NCI-H2029 (cell line): ENCODE data around the gene SEMG2.

Experiments
- DNase-seq: peaks from one replicate; lab custom pipeline; 2025; lab: John Stamatoyannopoulos, UW

SEMG2 gene, protein sequence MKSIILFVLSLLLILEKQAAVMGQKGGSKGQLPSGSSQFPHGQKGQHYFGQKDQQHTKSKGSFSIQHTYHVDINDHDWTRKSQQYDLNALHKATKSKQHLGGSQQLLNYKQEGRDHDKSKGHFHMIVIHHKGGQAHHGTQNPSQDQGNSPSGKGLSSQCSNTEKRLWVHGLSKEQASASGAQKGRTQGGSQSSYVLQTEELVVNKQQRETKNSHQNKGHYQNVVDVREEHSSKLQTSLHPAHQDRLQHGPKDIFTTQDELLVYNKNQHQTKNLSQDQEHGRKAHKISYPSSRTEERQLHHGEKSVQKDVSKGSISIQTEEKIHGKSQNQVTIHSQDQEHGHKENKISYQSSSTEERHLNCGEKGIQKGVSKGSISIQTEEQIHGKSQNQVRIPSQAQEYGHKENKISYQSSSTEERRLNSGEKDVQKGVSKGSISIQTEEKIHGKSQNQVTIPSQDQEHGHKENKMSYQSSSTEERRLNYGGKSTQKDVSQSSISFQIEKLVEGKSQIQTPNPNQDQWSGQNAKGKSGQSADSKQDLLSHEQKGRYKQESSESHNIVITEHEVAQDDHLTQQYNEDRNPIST

DNA sequence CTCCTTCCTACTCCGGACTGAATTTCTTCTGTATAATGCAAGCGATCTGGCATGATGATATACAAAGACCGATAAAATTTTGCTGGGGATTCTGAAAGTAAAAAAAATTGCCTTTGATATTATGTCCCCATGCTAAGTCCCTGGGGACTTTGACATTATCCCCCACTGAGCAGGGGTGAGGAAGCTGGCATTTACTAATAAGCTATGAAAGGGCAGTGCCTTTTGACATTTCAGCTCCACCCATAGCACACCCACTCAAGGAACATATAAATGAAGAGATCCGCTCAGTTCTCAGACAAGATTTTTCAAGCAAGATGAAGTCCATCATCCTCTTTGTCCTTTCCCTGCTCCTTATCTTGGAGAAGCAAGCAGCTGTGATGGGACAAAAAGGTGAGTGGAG, at the start of gene SEMG2:
Gene SEMG2 (plus strand): TSS at position 298 of the 400 bp plus-strand sequence. CDS start 17 bp downstream, at position 315.
- no peak for DNase-seq

DNA sequence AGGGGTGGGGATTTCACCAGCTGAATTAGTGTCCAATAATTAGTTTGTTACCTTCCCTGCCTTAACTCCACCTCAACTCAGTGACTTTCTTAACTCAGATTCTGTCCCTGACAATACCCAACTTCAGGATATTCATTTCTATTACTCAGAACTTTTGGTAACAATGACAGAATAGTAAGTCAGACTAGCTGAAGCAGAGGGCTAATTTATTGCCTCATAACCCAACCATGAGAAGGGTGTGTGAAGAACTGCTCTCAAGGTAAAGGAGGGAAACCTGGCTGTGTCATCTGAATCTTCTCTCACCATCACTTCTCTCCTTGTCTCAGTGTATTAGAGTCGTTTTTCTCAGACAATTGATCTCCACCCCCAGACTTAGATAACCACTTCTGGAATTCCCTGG, 47.7 kb upstream of the SEMG2 start:
- no peak for DNase-seq

DNA sequence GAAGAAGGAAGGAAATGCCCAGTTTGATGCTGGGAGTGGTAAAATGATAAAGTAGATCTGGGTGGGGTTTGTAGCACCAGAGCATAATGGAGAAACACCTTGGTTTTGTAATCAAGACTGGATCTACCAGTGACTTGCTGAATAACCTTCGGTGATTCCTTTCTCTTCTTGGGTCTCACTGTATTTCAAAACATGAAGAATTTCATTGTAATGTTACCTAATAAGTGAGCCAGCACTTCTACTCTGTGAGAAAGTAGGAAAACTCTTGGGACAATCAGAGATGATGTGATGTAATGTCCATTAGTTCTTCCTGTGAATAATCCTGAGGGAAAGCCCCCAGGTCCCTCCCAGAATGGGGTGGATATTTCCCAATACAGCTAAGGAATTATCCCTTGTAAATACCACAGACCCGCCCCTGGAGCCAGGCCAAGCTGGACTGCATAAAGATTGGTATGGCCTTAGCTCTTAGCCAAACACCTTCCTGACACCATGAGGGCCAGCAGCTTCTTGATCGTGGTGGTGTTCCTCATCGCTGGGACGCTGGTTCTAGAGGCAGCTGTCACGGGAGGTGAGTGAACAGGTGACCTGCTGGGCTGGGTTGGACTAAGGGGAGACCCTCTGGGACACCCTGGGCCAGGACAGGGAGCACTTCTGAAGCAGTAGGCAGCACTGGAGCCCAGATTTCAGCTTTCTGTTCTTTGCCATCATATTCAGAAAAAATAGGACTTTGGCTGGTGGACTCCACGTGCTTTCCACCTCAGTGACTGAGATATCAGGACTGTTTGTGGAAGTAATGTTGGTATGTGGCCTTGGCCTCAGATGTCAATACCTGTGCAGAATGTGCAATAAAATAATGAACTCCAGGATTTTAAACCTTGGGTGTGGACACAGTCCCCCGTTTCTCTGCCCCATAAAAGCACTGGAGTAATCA, 46.5 kb upstream of the SEMG2 start, which contains the start of gene PI3:
Gene PI3 (plus strand): TSS at position 469 of the 931 bp plus-strand sequence. CDS start 21 bp downstream, at position 490.
- no peak for DNase-seq

DNA sequence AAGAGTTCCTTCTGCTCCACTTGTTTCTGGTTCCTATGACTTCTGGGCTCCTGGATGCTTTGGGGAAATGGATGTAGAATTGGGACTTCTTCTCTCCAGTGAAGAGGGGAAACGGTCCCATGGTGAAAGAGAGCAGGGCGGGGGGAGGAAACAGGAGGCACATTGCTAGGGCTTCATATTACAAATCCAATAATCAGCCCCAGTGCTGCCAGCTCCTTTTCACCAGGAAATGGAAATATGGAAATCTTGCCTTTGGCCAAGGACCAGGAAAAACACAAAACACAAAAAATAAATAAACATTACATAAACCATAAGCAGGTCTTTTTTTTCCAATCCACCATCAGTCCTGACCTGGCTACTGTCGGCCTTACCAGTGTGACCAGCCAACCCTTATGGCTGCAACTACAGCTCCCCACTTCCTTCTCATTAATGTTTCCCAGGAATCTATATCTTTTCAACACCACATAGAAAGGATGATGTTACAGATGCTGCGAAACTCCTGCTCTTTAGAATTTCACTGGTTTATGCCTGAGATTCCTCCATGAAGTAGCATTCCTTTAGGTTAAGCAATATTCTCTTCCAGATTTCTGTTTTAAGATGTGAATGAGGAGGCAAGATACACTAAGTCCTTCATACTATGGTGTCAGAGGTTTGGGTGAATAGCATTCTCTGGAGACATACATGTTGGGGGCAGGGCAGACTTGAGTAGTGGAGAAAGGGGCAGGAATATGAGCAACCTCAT, 44.5 kb upstream of the SEMG2 start:
- DNase-seq = peak; percentile 86

DNA sequence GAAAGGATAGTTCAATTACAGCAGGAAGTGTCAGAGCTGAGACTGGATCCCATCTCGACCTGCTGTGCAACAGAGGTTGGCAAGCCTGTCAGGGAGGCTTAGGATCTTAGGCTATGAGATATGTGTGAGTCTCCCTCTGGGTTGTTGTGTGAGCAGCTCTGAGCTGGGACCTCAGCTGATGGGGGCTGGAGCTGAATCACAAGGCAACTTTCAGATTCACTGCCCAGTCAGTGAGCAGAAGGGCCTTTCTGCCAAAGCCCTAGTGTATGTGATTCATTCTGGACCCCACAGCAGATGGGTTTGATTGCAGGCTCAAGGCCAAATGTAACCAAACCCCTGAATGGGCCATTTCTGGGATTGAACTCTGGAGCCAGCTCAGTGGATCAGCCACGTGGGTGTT, 42.0 kb upstream of the SEMG2 start:
- DNase-seq = no peak

DNA sequence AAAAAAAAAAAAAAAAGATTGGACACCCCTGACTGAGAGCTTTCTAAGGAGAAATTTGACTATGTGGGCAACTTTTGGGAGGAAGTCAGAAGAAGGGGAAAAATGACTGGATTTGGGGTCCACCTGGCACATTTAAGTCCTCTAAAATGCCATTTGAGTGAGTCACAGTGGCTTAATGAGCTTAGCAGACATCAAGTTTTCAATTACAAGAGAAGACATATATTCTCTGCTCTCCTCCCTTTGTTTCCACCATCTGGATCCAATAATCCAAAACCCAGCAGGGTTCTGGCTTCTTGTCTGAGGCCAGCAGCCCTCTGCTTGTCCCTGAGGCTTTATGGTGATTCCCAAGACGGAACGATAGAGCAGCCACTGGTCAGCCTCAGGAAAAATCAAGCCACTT, 39.5 kb upstream of the SEMG2 start:
- DNase-seq = no peak

DNA sequence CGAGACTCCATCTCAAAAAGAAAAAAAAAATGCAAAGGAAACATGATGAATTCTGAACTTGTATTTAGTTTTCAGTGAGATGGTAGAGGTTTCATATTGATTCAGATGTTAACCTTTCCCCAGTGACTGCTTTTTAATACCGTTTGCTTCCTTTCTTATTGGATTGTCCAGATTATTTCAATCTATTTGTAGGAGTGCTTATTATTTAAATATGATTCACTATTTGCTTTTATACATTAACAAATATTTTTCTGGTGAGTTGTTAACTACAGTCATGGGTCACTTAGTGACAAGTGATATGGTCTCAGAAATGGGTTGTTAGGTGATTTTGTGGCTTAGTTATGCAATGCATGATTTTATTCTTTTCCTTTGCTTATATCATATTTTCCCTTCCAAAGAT, 38.1 kb upstream of the SEMG2 start:
- DNase-seq = no peak

DNA sequence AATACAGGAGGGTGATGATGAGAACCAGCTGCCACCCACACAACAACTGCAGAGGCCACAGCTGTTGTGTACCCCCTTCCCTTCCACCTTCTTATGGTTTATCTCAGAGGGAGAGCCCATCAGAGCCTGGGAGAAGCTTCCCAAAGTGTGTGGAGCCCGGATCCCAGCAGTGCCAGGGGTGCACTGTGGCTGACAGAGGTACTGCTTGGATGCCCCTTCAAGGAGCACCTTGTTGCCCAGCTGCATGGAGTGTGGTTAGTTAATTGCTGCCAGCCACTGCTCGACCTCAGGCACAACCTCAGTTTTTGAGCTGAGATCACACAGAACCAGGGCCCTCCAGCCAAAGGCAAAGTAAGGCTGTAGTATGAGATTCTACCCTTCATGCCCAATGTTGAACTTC, 33.5 kb upstream of the SEMG2 start:
- peak; percentile 45 for DNase-seq

DNA sequence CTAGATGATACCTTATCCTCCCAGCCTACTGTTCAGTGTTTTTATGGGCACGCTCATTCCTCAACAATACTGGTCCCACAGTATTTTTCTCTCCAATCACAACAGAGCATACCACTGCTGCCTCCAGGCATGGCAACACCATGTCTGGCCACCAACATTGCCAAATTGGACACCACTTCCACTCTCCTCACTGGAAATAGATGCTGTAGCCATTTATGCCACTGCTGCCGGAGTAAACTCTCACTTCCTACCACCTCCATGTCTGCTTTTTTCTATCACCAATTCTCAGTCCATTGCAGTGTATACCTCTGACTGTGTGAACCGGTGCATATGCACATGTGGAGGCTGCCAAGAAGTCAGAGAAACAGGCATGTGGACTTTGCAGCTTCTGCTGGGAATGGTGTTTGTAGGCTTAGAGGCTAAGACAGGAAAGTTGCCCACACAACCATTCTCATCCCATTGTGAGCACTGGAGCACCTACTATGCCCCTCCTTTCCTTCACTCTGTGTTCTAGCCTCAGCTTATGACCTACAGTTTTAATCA, 32.0 kb upstream of the SEMG2 start:
- DNase-seq = no peak

DNA sequence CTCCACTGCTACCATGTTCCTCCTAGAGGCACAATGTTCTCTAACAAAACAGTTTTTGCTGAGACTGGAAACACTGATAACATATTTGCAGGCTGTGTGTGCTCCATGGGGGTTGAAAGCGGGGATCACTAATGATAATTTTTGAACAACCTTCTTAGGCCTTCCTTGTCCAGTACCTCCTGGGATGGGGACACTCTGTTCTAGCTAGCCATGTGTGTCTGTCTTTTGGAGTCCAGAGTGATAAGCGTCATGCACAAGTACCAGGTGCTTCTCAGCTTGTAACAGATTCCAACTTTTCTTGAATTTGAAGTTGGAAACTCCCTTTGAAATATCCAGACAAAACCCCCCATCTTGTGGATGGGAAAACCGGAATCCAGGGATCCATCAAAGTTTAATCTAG, 31.3 kb upstream of the SEMG2 start:
- no peak for DNase-seq

DNA sequence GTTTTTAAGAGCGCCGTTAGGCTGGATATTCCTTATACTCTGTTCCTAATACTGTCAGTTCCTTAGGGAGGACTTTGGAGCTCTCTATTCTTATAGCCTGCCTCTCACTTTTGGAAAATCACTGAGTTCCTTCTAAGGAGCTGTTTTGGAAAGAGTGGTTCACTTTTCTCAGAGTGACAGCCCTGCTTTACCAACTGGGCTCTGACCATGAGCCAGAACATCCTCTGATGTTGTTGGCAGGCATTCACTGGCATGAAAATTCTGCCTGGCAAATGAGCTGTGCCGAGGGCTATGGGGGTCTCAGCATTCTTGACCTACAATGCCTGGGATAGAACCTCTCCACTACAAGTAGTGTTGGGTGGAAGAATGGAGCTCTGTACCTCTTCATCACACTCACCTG, 29.2 kb upstream of the SEMG2 start:
- DNase-seq = no peak

DNA sequence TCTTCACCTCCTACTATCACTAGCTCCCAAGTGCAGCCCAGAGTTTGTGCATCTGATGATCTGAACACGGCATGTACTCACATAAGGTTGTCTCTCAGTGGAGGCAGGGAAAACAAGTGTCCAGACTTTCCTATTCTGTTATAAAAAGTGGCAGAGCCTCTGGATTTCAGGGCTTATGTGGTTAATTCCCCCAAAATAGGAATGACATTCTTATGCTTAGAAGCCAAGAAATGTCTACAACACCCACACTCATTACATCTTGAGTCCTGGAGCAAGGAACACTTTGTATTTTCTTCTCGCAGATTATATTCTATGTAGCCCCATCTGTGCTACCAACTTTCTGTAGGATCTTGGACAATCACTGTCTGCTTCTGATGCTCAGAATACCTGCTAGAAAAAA, 27.8 kb upstream of the SEMG2 start:
- DNase-seq = no peak

DNA sequence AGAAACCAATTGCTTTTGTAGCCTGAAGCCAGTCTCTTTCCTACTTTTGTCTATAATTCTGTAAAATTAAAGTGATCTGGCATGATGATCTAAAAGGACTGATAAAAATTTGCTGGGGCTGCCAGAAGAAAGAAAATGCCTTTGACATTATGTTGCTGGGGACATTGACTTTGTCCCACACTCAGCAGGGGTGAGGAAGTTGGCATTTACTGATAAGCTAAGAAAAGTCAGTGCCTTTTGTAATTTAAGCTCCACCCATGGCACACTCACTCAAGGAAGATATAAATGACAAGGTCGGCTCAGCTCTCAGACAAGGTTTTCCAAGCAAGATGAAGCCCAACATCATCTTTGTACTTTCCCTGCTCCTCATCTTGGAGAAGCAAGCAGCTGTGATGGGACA, 14.4 kb upstream of the SEMG2 start, which contains the start of gene SEMG1:
Gene SEMG1 (plus strand): TSS at position 309 of the 400 bp plus-strand sequence. CDS start 21 bp downstream, at position 330.
- DNase-seq = no peak

DNA sequence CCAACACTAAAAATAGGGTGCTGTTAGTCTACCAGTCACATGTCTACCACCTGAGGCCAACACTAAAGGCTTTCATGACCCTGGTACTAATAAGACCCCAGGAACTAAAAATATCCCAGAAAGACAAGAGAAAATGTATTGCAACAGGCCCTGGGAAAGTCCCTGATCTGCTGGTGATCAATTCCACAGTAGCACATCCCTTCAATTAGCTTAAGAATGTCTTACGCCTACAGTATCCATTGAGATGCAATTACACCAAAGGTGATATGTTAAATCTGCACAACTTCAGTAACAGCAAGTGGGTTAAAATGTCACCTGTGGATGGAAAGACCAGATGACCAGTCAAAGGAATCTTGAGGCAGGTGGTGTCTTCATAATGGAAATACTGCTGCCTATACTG, 11.2 kb upstream of the SEMG2 start:
- no peak for DNase-seq

DNA sequence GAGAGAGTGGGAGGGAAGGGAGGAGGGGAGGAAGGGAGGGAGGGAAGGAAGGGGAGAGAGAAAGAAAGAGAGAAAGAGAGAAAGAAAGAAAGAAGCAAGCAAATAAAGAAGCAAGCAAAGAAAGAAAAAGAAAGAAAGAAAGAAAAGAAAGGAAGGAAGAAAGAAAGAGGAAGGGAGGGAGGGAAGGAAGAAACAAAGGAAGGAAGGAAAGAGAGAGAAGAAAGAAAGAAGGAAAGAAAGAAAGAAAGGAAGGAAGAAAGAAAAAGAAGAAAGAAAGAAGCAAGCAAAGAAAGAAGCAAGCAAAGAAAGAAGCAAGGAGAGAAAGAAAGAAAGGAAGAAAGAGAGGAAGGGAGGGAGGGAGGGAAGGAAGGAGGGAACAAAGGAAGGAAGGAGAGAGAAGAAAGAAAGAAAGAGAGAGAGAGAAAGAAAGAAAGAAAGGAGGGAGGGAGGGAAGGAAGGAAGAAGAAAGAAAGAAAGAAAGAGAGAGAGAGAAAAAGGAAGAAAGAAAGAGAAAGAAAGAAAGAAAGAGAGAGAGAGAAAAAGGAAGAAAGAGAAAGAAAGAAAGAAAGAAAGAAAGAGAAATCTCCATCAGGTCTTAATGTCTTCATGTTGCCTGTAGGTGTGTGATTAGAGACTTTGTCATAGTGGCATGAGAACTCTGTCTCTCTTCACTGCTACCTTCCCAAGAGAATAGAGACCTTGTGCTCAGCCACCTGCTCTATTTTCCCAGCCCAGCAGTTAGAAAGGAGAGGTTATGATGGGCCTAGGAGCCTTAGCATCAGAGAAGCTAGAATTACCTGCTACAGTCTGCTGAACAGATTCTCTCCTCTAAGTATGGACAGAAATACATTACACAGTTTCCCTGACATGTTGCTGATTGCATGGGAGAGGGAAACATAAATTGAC, 9.4 kb upstream of the SEMG2 start:
- DNase-seq = no peak

DNA sequence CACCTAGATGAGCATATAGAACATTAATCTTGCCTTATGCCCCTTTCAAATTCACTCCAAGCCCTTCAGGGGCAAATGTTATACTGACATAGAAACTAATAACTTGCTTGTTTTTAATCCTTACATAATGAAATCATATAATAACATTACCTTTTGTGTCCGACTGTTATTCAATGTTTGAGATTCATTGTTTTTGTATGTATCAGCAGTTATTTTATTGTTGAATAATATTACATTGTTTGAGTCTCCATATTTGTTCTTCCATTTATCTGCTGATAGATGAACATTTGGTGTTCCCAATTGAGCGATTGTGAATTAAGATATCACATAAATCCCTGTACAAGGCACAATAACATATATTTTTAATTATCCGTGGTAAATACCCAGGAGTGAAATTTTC, 8.3 kb upstream of the SEMG2 start:
- DNase-seq = no peak

DNA sequence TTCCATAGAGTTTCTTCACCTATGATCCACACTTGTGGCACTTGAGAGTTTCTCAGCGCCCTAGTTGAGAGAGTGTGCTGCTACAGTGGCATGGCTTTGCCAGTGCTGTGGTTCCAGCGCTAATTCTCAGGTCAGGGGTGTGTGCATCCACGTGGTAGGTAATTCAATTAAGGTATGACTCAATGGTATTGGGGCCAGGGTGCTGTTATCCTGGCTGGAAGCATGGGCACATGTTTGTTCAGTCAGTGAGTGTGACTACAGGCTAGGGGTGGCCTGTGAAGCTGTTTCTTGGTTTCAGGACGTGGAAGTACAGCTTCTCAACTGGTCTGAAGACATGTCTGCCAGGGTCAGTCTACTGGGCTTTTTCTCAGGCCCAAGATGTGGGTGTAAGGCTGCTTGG, 3.0 kb upstream of the SEMG2 start:
- DNase-seq = no peak

DNA sequence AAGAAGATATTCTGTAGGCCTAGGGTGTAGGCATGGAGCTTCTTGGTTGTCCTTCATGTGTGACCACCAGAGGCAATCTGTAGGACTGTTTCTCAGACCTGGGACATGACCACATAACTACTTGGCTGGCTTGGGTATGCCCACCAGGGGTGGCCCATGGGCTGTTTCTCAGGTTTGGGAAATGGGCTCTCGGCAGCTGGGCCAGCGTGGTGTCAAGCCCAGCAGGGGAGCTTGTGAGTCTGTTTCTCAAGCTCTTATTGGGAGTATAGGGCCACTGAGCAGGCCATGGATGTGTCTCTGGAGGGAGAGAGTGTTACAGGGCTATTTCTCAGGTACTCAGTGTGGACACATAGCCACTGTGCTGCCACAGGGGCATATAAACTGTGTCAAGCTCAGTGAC, 2.5 kb upstream of the SEMG2 start:
- DNase-seq = no peak

DNA sequence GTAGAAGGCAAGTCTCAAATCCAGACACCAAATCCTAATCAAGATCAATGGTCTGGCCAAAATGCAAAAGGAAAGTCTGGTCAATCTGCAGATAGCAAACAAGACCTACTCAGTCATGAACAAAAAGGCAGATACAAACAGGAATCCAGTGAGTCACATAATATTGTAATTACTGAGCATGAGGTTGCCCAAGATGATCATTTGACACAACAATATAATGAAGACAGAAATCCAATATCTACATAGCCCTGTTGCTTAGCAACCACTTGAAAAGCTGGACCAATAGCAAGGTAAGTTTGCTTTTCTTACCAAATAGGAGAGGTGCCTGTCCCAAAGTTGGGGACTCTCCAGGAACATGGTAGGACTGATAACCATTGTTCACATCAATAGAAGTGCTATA, 2.0 kb downstream of the SEMG2 start:
- DNase-seq = peak; percentile 49

DNA sequence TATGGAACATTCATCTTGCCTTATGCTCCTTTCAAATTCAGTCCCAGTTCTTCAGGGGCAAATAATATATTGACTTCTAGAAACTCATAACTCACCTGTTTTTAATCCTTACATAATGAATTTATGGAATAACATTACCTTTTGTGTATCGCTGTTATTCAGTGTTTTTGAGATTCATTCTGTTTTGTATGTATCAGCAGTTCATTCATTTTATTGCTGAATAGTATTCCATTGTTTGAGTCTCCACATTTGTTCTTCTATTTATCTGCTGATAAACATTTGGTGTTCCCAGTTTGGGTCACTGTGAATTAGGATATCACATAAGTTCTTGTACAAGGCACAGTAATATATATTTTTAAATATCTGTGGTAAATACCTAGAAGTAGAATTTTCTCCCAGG, 5.1 kb downstream of the SEMG2 start:
- DNase-seq = no peak
